ENCODE measurements around the gene LRRC23.
A peak's percentile ranks its signal among the peaks of the same experiment; 100 is the strongest.

Gene LRRC23

GRCh38 chr12:6928022-6928702, 23.5 kb downstream of the LRRC23 start:
- DNase-seq: no peak

DNA sequence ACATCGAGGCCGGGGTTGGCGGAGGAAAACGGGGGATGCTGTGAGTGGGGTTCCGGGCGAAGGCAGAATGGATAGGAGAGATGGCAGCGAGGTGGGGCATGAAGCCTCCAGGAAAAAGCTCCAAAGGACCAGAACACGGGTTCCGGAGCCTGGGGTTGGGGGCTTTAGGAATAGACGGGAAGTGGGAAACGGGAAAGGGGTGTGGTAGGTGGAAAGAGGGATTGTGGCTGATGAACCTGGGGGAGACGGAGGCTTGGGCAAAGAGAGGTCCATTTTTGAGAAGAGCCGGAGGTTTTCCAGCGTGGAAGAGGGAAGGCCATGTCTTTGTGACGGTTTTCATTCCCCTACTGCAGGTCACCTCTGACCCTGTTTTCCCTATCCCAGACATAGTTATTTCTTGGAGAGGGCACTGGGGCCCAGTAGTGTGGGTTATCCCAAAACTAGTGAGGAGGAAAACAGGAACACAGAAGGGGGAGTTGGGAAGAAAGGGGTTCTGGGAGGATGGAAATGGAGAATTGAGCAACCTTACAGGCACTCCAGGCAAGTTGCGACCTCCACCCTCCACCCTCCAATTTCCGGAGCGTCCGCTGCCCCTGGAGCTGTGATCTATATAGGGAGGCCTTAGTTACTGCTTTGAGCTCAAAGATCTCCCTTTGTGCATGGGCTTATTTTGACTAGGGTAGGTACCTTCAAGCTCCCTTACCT, 24.2 kb downstream of the LRRC23 start:
- DNase-seq: no peak

DNA sequence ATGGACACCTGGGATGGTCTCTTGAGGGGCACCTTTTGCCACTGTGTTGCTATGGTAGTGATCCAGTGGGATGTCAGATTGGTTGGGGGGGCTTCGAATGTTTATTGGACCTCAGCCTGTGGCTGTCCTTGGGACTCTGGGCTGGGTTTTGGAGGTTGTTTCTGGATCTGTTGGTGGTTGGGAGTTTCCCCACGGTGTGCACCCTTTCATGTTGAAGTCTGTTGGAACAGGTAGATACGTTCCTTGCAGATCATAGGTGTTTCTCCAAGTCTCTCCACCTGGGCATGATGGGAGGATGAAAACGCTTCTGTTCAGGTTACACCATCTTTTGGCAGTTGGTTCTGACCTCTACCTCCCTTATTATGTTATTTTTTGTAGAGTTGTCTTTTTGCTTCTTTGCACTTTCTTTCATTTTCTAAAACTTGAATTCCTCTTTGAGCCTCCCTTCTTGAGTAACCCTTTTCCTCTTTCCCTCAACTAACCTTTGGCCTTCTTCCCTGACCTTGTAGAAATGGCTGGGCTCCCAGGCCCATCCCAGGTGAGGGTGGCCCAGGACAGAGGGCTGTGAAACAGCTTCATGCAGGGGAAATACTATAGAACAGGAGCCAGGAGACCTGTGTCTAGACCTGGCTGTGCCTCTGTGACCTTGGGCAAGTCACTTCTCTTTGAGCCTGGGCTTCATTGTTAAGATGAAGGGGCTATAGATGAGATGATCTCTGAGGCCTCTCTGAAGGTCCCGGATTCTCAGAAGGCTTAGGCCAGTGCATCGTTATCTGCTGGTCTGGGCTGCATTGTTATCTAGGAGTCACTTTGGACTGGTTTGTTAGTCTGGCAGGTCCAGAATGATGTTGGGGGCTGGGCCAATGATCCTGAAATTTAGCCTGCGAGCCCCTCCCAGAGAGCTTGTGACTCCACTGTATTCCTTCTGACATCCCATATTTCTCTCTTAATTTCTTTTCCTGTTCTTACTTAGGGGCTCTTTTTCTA, 25.1 kb downstream of the LRRC23 start:
- no peak for DNase-seq

GRCh38 chr12:6932766-6933165, 28.1 kb downstream of the LRRC23 start:
- no peak for DNase-seq

DNA sequence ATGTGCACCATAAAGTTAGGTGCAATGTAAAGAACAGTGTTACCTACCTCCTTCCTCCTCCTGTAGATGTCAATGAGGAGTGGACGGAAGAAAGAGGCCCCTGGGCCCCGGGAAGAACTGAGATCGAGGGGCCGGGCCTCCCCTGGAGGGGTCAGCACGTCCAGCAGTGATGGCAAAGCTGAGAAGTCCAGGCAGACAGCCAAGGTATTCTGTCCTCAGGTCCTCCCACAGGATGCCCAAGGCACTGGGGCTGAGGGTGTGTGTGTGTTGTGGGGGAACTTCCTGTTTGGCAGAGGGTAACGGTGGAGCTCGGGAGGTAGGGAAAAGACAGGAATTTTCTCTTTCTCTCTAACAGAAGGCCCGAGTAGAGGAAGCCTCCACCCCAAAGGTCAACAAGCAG, 29.5 kb downstream of the LRRC23 start:
- no peak for DNase-seq

DNA sequence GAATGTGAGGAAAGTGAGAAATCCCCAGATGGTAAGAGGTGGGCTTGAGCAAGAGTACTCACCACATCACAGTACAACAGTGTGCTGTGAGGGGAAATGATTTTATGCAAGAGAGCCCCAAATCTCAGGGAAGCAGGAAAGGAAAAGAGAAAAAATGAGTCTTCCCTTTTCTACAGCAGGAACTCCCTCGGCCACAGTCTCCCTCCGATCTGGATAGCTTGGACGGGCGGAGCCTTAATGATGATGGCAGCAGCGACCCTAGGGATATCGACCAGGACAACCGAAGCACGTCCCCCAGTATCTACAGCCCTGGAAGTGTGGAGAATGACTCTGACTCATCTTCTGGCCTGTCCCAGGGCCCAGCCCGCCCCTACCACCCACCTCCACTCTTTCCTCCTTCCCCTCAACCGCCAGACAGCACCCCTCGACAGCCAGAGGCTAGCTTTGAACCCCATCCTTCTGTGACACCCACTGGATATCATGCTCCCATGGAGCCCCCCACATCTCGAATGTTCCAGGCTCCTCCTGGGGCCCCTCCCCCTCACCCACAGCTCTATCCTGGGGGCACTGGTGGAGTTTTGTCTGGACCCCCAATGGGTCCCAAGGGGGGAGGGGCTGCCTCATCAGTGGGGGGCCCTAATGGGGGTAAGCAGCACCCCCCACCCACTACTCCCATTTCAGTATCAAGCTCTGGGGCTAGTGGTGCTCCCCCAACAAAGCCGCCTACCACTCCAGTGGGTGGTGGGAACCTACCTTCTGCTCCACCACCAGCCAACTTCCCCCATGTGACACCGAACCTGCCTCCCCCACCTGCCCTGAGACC, 31.0 kb downstream of the LRRC23 start:
- no peak for DNase-seq

- DNase-seq: no peak
Measured at GRCh38 chr12:6936194-6936635, 31.6 kb downstream of the LRRC23 start.

DNA sequence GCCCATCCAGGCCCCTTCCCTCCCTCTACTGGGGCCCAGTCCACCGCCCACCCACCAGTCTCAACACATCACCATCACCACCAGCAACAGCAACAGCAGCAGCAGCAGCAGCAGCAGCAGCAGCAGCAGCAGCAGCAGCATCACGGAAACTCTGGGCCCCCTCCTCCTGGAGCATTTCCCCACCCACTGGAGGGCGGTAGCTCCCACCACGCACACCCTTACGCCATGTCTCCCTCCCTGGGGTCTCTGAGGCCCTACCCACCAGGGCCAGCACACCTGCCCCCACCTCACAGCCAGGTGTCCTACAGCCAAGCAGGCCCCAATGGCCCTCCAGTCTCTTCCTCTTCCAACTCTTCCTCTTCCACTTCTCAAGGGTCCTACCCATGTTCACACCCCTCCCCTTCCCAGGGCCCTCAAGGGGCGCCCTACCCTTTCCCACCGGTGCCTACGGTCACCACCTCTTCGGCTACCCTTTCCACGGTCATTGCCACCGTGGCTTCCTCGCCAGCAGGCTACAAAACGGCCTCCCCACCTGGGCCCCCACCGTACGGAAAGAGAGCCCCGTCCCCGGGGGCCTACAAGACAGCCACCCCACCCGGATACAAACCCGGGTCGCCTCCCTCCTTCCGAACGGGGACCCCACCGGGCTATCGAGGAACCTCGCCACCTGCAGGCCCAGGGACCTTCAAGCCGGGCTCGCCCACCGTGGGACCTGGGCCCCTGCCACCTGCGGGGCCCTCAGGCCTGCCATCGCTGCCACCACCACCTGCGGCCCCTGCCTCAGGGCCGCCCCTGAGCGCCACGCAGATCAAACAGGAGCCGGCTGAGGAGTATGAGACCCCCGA, 32.2 kb downstream of the LRRC23 start:
- no peak for DNase-seq

- DNase-seq: peak; percentile 76
Measured at GRCh38 chr12:6937481-6938352, 33.1 kb downstream of the LRRC23 start.

DNA sequence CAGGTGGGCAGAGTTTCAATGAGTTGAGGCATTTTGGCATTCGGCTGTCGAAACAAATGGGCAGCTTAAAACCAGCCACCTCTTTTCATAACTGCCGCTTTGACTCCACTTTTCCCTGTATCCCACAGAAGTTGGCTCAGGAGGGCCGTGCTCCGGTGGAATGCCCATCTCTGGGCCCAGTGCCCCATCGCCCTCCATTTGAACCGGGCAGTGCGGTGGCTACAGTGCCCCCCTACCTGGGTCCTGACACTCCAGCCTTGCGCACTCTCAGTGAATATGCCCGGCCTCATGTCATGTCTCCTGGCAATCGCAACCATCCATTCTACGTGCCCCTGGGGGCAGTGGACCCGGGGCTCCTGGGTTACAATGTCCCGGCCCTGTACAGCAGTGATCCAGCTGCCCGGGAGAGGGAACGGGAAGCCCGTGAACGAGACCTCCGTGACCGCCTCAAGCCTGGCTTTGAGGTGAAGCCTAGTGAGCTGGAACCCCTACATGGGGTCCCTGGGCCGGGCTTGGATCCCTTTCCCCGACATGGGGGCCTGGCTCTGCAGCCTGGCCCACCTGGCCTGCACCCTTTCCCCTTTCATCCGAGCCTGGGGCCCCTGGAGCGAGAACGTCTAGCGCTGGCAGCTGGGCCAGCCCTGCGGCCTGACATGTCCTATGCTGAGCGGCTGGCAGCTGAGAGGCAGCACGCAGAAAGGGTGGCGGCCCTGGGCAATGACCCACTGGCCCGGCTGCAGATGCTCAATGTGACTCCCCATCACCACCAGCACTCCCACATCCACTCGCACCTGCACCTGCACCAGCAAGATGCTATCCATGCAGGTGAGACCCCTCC, 34.0 kb downstream of the LRRC23 start:
- DNase-seq: no peak

GRCh38 chr12:6939191-6939540, 34.5 kb downstream of the LRRC23 start:
- no peak for DNase-seq

GRCh38 chr12:6941267-6941666, 36.6 kb downstream of the LRRC23 start:
- DNase-seq: no peak

DNA sequence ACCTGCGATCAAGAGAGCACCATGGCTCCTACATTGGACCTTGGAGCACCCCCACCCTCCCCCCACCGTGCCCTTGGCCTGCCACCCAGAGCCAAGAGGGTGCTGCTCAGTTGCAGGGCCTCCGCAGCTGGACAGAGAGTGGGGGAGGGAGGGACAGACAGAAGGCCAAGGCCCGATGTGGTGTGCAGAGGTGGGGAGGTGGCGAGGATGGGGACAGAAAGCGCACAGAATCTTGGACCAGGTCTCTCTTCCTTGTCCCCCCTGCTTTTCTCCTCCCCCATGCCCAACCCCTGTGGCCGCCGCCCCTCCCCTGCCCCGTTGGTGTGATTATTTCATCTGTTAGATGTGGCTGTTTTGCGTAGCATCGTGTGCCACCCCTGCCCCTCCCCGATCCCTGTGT, 37.2 kb downstream of the LRRC23 start:
- DNase-seq: no peak

GRCh38 chr12:6942331-6942665, 37.7 kb downstream of the LRRC23 start:
- DNase-seq: no peak

DNA sequence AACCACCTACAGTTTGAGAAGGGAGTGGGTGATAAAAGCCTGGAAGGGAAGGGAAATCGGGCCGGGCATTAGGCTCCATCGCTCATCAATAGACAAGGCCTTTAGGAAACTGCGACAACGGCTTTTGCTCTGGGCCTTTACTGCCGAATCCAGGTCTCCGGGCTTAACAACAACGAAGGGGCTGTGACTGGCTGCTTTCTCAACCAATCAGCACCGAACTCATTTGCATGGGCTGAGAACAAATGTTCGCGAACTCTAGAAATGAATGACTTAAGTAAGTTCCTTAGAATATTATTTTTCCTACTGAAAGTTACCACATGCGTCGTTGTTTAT, 38.7 kb downstream of the LRRC23 start:
- peak; percentile 88 for DNase-seq

DNA sequence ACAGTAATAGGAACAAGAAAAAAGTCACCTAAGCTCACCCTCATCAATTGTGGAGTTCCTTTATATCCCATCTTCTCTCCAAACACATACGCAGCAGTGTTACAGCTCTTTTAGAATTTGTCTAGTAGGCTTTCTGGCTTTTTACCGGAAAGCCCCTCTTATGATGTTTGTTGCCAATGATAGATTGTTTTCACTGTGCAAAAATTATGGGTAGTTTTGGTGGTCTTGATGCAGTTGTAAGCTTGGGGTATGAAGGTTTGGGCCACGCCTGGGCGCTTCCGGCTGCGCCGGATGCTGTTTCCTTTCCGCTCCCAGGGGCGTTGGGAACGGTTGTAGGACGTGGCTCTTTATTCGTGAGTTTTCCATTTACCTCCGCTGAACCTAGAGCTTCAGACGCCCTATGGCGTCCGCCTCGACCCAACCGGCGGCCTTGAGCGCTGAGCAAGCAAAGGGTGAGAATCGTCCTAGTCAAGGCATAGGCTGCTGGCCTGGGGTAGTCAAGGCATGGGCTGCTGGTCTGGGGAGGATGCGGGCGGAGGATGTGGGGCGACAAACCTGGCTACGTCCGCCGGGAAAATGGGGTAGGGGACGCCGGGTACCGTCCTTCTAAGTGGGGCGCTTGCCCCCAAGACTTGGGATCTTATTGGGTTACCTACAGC, 39.2 kb downstream of the LRRC23 start, which contains the start of the genes C12orf57 and RNU7-1:
Gene C12orf57, plus strand, starts transcription at position 301 of the 659 bp plus-strand sequence. Its CDS starts 100 bp downstream, at position 401.
Gene RNU7-1, plus strand, starts transcription at position 95 of the 659 bp plus-strand sequence.
- peak; percentile 94 for DNase-seq

DNA sequence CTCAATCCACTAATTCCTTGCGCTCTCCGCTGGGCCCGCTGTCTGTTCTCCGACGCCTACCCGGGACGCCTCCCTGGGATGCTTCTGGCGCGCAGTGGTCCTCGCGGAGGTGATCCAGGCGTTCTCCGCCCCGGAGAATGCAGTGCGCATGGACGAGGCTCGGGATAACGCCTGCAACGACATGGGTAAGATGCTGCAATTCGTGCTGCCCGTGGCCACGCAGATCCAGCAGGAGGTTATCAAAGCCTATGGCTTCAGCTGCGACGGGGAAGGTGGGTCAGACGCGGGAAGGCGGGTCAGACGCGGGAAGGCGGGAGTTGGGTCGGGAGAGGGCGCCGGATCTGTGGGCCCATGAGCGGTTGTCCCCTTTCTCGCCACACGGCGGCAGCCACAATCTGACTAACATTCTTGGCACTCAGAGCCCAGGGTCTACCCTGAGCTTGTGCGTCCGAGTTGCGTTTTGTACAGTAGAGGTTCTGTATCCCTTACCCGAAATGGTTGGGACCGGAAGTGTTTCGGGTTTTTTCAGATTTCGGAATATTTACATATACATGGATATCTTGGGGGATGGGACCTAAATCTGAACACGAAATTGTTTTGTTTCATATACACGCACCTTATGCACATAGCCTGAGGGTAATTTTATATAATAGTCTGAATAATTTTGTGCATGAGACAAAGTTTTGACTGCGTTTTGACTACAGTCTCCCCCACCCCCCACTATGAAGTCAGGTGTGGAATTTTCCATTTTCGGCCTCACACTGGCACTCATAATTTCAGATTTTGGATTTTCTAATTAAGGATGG, 40.0 kb downstream of the LRRC23 start:
- DNase-seq: peak; percentile 88

- DNase-seq: no peak
Measured at GRCh38 chr12:6945613-6946012, 41.0 kb downstream of the LRRC23 start.
